Measurements from ENCODE around the gene LY6G6F.
A peak's percentile ranks its signal among the peaks of the same experiment; 100 is the strongest.

Gene LY6G6F

DNA sequence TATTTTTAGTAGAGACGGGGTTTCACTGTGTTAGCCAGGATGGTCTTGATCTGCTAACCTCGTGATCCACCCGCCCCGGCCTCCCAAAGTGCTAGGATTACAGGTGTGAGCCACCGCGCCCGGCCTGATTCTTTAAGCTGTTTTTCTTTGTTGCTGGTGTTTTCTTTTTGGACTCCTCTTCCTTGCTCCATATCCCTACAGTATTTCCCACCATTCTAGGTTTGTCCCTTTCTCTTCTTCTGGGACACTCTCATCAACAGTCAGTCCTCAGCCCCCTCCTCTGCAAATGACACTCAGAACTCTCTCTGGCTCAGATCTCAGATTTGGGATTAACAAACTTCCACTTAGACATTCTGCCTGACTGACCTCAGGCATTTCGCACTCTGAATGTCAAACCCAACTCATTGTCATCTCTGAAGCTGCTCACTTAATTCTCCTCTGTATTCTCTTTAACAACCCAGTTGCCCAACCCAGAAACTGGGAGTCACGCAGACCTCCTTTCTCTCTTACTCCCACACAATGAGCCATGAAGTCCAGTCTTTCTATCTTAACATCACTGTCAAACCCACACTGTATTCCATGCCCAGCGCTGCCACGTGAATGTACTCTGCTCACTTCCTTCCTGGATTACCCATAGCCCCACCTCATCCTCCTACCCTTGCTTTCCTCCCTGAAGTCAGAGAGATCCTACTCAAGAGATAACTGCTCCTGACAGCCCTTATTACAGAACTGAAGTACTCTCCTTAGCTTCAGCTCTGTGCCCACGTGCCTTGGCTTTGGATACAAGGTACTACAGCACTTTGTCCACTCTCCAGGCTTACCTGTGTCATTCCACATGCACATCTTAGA lies 19.1 kb downstream of the LY6G6F start:
- DNase-seq, result no peak

GRCh38 chr6:31727034-31727716 lies 20.5 kb downstream of the LY6G6F start:
- DNase-seq, result no peak

DNA sequence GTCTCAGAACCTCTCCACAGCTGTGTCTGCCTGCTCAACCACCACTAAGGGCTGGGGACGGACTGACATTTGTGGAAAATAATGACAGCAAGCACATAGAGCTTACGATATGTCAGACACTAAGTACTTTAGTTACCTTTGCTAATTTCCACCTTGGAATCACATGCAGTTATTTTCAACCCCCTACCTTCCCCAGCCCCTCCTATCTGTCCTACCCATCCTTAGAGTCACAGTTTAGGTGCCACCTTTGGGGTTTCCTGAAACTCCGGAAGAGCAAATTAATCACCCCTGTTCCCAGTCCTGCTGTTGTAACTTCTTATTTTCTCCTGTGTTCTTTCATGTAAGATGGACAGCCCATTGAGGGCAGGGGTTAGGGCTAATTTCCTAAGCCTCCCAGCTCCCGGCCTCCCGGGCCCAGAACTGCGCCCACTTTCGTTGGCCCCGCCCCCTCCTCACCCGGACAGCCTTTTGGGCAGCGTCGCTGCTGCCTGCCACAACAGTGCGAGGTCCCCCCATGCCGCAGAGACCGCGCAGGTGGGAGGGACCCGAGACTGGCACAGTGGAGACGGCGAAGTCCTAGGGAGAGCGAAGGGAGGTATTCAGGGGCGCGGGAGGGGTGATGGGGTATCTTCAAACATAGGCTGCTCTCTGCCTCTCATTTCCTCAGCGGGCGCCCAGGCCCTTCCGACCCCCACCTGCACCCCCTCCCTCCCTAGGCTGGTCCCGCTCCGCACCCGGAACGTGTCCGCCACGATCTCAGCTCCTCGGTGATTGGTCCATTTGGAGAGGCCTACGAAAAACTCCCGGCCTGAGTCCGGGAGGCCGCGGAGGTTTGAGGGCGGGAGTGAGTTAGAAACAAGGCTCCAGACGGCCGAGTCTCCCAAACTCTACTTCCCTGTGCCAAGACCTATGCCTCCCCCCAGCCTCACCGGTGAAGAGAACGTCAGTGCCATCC lies 21.3 kb downstream of the LY6G6F start:
- DNase-seq, result no peak

DNA sequence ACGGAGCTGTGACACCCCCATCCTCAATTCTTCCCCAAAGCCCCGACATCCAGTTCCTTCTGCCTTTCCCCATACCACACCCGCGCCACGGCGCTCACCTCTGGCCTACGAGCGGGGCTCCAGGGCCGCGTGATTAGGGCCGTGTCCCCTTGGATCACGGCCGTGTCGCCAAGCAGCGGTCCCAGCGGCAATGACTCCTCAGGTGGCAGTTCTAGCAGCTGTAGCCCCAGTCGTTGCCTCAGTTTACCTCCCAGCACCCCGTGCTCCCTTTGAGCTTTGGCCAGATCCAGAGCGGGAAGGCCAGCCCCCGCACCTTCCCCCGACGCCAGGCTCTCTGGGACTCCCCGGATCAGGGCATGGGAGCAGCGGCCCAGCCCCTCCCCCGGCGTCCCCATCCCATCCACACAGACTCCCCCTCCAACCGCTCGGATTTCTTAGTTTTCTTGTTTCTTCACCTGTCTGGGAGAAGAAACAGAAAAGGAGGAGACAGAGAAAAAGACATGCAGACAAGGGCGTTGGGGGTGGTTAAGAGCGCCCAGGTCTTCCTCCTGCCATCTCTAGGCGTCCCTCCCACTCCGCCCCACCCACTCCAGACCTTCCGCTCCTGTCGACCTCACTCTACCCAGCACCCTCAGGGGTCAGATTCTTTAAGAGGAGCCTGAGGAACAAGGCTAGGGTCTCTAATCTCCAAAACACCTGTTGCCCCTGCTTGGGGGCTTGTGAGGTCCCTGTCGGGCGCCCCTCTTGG lies 22.3 kb downstream of the LY6G6F start, which contains the start of gene DDAH2:
TSS of gene DDAH2 (minus strand) at position 533 of the 748 bp plus-strand sequence. CDS start at position 395, 138 bp downstream.
- no peak for DNase-seq

GRCh38 chr6:31729515-31729978 lies 22.9 kb downstream of the LY6G6F start:
- DNase-seq, result peak; percentile 63

- no peak for DNase-seq
Observed at GRCh38 chr6:31729979-31730630, 23.4 kb downstream of the LY6G6F start.

- DNase-seq, result no peak
Observed at GRCh38 chr6:31730631-31731086, 24.0 kb downstream of the LY6G6F start.

- no peak for DNase-seq
Observed at GRCh38 chr6:31732029-31732428, 25.4 kb downstream of the LY6G6F start.

DNA sequence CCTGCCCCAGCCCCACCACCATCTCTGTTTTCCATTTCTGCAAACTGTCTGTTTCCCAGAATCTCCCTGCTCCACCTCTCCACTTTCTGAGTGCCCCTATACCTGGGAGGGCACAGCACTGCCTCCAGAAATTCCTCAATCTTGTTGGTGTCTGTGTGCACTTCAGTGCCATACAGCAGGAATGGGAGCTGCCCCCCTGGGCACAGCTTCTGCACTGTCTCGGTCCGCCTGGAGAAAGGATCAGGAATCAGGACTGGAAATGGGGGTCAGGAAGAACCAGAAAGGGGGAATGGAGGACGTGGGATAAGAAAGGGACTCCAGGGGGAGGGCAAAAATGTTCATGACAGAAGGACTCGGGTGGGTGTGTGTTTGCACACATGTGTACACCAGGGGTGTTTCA lies 27.1 kb downstream of the LY6G6F start:
- no peak for DNase-seq

DNA sequence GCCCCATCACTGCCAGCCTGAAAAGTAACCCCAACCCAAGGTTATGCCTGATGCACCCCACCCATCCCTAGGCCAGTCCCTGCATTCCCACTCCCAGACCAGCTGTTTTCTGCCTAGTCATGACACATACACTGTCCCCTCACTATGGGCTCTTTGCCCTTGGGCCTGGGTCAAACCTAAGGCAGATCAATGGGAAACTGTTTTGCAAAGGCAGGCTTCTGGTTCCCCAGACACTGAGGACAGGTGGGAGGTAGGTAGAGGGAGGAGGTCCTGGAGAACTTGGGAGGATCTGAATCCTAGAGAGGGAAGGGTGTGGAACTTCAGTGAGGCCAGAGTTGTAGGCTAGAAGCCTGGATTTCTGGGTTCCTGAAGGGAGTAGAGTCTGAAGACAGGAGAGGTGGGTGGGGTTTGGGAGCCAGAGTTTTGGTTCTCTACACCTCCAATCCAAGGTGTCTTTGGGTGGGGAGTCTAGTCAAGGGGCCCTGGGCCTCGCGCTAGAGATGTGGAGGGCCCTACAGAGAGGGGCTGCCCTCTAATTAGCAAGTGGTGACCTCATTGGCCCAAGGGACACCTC lies 27.7 kb downstream of the LY6G6F start:
- DNase-seq, result no peak

DNA sequence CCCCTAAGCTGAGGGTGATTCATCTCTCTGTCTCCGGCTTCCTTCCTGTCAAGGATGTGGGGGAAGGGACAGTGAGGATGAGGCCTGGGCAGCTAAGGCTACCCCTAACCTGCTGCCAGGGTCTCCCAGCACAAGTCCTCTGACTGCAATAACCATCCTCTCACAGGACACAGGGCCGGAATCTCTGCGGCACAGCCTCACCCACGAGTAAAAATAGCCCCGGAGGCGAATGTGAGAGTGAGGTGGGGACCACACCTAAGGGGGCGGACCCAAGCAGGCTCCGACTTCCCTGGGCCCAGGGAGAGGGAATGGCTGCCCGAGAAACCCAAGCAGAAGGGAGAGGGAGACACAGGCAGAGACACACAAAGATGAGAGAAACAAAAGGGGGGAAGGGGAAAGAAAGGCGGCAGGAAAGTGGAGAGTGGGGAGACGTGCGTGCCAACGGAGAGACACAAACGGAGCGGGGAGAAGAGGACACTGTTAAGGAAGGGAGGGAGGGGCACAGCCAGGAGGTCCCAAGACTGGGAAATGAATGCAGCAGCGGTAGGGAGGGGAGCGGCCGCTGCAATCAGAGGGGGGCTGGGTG lies 28.2 kb downstream of the LY6G6F start:
- DNase-seq, result no peak

GRCh38 chr6:31736021-31736767 lies 29.5 kb downstream of the LY6G6F start, which contains the start of gene CLIC1:
Gene CLIC1, minus strand, starts transcription at chr6:31736530. Its CDS starts 230 bp downstream, at chr6:31736300.
- peak; percentile 26 for DNase-seq

- no peak for DNase-seq
Observed at GRCh38 chr6:31736768-31737314, 30.2 kb downstream of the LY6G6F start.

GRCh38 chr6:31737315-31737990 lies 30.8 kb downstream of the LY6G6F start:
- peak; percentile 75 for DNase-seq

GRCh38 chr6:31737991-31738979 lies 31.6 kb downstream of the LY6G6F start:
- peak; percentile 97 for DNase-seq

- peak; percentile 98 for DNase-seq
Observed at GRCh38 chr6:31739639-31740396, 33.2 kb downstream of the LY6G6F start, which contains the start of gene MSH5. Gene MSH5, plus strand, starts transcription at chr6:31740005. Its CDS starts 462 bp downstream, at chr6:31740467.

All from NCI-H2029 treated with DMSO at 0.1 percent for 48 hours (cell line).